COLO668 (cell line): Measurements from ENCODE around the gene RAB11B.
"Not testable (repeated sequence)": the region's sequence is repeated elsewhere in the genome, so short reads cannot be mapped to it uniquely, and the experiment has no call there.

Experiments used
- DNase-seq: peaks from one replicate; lab custom pipeline; 2025; ENCODE audit not compliant: unreplicated experiment; lab: John Stamatoyannopoulos, UW

Gene RAB11B

GRCh38 chr19:8389891-8390616 is at the start of gene RAB11B:
RAB11B (plus strand) TSS chr19:8390360; CDS start chr19:8390417, 57 bp downstream.
- peak; percentile 98 for DNase-seq

GRCh38 chr19:8341504-8341903 is 48.7 kb upstream of the RAB11B start:
- DNase-seq = not testable (repeated sequence)

- no peak for DNase-seq
These were observed 47.9 kb upstream of the RAB11B start for GRCh38 chr19:8342316-8342683.

- DNase-seq = peak; percentile 64
These were observed 47.3 kb upstream of the RAB11B start, which contains the start of gene KANK3 for GRCh38 chr19:8342684-8343482. KANK3 (minus strand) TSS chr19:8343262; CDS start chr19:8337828, 5,434 bp downstream.

GRCh38 chr19:8343483-8343844 is 46.7 kb upstream of the RAB11B start:
- DNase-seq = no peak

GRCh38 chr19:8349629-8350372 is 40.4 kb upstream of the RAB11B start:
- DNase-seq = not testable (repeated sequence)

- no peak for DNase-seq
These were observed 37.9 kb upstream of the RAB11B start for GRCh38 chr19:8352134-8352827.

GRCh38 chr19:8352845-8353244 is 37.3 kb upstream of the RAB11B start:
- DNase-seq = not testable (repeated sequence)

GRCh38 chr19:8355631-8356402 is 34.3 kb upstream of the RAB11B start:
- no peak for DNase-seq

- DNase-seq = no peak
These were observed 33.1 kb upstream of the RAB11B start for GRCh38 chr19:8357007-8357521.

GRCh38 chr19:8358948-8359347 is 31.2 kb upstream of the RAB11B start:
- no peak for DNase-seq

- no peak for DNase-seq
These were observed 30.0 kb upstream of the RAB11B start for GRCh38 chr19:8360196-8360595.

GRCh38 chr19:8361921-8362793 is 28.0 kb upstream of the RAB11B start:
- DNase-seq = peak; percentile 56

- DNase-seq = no peak
These were observed 26.1 kb upstream of the RAB11B start, which contains the start of gene ANGPTL4 for GRCh38 chr19:8363803-8364771. ANGPTL4 (plus strand) TSS chr19:8364155; CDS start chr19:8364322, 167 bp downstream.

GRCh38 chr19:8366121-8366581 is 24.0 kb upstream of the RAB11B start:
- DNase-seq = no peak

GRCh38 chr19:8366961-8367326 is 23.2 kb upstream of the RAB11B start:
- DNase-seq = no peak

- peak; percentile 56 for DNase-seq
These were observed 22.7 kb upstream of the RAB11B start for GRCh38 chr19:8367327-8368001.
